ENCODE data around the gene NBAS.

NBAS gene

DNA sequence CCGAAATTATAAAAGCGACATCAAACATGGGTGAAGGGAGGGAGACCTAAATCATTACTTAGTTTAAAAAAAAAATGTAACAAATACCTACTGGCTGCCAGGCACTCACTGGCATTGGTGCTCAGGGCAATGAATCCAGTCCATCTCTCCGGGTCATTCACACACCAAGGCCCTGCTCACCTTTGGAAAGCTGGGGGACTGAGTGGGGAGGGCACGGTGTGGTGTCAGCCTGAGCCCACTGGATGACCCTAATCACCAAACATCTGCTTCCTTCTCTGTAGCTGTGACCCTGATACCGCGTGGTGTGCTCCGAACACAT lies 30.2 kb upstream of the NBAS start:
- no peak for DNase-seq (ENCODE audit: low read depth)

DNA sequence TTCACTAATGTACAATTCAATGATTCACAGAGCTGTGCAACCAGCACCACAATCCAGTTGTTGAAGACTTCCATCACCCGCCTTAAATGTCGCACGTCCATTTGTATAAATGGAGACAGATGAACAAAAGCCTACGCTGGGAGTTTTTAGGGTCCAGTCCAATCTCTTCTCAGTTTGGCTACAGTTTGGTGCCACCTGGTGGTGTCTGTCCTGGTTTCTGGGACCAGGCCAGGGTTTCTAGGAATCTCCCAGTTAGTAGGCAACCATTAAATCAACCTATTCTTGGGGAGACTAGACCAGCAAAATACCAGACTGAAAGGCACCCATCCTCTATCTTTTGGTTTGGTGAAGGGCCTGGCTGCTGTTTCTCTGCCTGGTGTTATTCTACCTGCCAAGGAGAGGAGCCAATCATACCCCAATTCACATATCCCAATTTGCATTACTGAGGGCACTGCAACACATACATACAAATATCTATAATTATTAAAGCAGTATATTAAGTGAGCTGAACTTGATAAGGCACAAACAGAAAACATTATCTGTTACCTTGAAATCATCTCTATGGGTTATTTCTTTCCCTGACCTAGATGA lies 27.3 kb upstream of the NBAS start:
- DNase-seq (ENCODE audit: low read depth) = peak; percentile 2

DNA sequence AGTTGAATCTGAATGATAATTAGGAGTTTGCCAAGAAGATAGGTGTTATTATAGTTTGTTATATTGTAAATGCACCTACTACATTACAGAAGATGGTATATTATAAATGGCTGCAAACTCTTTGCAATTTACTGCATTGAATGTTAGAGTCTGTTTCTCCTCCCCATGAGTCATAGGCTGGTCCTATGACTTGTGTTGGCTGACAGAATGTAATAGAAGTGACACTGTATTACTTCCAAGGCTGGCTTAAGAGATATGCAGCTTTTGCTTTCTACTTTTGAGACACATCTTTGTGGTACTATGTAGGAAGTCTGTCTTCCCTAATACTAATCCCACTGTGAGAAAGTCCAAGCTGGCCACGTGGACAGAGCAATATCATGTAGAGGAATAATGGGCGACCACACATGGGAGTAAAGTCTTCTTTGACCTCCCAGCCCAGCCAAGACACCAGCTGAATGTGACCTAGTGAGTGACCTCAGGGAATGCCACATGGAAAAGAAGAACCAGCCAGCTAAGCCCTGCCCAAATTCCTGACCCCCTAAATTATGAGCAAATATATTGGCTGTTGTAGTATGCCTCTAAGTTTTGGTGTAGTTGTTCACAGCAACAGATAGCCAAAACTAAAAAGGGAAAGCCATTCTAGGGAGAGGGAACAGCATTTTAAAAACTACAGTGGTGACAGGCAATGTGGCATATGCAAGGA lies 23.8 kb upstream of the NBAS start:
- no peak for DNase-seq (ENCODE audit: low read depth)

DNA sequence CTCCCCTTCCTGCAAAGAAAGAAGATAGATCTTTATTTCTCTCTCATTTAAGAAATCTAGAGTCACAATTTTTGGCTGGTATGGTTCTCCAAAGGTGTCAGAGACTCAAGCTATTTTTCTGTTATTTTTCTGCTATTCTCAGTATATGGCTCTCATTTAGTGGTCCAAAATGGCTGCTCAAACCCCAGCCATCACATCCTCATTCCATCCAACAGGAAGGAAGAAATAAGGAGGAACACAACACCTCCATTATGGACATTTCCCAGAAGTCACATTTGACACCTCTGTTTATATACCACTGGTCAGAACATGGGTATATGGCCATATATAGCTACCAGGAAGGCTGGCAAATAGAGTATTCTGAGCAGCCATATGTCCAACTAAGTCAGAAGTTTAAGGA lies 23.2 kb upstream of the NBAS start:
- DNase-seq (ENCODE audit: low read depth) = no peak

DNA sequence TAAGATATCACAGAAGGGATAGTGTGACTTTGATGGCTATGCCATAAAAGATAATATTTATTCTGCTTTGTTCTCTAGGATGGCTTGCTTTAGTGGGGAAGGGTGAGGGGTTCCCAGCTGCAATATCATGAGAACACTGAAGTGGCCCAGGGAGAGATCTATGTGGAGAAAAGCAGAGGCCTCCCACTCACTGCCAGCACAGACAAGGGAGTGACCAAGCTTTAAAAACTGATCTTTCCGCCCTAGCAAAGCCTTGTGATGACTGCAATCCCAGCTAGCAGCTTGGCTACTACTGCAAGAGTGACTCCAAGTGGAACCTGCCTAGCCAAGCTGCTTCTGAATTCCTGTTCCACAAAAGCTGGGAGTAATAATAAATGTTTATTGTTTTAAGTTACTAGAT lies 22.7 kb upstream of the NBAS start:
- DNase-seq (ENCODE audit: low read depth) = no peak

DNA sequence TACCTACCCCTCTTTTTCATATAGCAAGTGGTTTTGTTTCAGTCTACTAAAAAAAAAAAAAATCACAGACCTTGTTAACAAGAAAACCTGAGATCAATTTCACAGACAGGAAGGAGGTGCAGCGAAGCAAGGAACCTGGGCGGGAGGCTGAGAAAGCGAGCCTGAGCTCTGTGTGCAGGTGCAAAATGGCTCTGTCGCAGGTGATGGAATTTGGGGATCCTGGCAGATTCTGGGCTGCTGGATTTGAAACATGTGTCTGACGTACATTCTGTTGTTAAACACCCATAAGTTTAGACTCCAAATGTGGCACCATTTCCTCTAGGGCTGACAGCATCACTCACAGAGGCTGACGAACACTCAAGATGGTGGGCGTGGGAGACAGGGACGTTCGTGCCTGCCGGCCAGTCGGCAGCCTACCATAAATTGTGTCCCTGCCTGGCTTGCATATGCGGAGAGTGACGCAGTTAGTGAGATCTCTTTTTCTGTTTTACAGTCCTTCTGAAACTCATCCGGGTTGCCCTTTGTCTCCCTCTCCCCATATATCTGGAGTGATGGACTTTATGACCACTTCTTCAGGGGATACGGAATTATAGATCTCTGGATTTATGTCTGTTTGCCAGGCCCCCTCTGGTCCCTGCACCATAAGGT lies 21.7 kb upstream of the NBAS start:
- no peak for DNase-seq (ENCODE audit: low read depth)

DNA sequence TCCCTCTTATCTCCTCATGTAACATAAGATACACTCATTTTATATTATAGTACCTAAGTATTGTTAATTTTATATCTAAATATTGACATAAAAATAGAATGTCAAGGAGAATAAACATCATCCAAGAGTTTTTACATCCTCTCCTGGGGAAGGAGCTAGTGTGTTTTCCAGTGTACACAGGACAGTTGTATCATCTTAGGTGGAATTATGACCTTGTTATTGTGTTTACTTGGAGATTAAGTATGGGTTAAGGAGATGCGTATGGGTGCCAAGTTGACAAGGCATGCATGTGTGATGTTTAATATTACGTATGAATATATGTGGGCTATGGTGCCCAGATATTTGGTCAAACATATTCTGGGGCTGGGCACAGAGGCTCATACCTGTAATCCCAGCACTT lies 19.3 kb upstream of the NBAS start:
- no peak for DNase-seq (ENCODE audit: low read depth)

DNA sequence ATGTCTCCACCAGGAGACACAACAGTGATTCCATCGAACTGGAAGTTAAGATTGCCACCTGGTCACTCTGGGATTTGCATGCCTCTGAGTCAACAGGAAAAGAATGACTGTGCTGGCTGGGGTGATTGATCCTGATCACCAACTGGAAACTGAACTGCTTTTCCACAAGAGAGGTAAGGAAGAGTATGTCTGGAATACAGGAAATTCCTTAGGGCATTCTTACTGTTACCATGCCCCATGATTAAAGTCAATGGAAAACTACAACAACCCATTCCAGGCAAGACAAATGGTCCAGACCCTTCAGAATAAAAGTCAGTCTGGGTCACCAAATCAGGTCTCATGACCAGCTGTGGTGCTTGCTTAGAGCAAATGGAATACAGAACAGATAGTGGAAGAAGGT lies 18.5 kb upstream of the NBAS start:
- DNase-seq (ENCODE audit: low read depth) = no peak

DNA sequence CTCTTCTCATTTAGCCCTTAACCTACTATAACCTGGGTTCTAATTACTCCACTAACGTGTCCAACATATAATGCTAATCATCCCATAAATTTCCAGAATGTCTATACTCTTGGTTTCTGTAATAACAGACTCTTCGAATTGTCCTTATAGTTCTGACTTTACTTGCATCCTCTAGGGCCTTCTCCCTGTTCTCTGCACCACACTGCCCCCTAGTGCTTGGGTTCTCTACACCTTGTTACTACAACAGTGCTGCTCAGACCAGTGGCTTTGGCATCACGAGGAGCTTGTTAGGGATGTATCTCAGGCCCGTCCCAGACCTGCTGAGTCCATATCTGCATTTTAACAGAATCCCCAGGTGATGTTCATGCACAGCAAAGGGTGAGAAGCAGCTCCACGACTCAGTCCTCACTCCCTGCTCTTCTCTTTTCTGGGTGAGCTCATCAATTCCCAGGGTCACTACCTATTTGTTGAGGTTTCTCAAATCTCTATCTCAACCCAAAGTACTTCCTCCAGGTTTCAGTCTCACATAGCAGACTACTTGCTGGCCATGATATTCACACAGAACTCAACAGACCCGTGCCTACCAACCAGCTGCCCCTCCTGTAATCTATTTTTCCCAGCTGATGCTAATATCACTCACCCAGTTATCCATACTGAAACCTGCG lies 16.1 kb upstream of the NBAS start:
- DNase-seq (ENCODE audit: low read depth) = peak; percentile 83

DNA sequence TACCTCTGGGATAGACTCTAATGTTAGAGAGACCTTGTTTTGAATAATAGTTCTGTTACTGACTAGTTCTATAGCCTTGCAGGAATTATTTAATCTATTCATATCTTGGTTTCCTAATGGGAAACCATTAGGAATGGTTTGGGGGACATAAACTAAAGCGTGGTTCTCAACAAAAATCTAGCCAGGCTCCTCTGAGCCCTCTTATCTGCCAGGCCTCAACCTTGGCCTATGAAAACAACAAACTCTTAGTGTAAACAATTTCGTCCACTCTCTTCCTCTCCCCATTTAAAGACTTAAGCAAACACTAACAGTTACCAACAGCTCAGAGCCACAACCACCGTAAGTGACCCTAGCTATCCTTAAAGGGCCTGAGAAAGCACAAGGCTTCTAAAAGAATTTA lies 10.6 kb upstream of the NBAS start:
- no peak for DNase-seq (ENCODE audit: low read depth)

DNA sequence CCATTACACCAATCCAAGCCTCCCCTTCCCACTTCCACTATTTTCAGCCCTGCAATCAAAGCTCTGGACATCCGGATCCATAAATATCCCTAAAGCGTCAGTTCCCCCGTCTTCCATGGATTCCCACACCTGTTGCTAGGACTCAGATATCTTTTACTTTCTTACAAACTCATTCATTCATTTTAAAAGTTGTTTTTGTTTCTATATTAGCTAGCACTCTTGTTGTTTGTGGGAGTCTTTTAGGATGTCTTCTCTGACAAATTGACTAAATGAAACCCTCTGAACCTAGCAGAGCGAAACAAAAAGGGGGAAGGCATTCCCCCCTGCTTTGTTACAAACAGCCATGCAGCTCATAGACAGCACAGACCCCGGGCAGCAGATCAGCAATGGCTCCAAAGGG lies 9.0 kb upstream of the NBAS start:
- no peak for DNase-seq (ENCODE audit: low read depth)

DNA sequence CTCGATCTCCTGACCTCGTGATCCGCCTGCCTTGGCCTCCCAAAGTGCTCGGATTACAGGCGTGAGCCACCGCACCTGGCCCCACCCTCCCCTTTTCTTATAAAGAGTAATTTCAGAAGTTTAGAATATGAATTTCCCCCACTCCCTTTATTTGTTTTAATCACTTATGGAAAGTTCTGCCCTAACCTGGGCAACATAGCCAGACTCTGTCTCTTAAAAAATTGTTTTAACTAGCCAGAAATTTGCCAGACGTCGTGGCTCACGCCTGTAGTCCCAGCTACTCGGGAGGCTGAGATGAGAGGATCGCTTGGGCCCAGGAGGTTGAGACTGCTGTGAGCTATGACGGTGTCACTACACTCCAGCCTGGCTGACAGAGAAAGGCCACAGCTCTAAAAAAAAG lies 7.7 kb upstream of the NBAS start:
- no peak for DNase-seq (ENCODE audit: low read depth)

DNA sequence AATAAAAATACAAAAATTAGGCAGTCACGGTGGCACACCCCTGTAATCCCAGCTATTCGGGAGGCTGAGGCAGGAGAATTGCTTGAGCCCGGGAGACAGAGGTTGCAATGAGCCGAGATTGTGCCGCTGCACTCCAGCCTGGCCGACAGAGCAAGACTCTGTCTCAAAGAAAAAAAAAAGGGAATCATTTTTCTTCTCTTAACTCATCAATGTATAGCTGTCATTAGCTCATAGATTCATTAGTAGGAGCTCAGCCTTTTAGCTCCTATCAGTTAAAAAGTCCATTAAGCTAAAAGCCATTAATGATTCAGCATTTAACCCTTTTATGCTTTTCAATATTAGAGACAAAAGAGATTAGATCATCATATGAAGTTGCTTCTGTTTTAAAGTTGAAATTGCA lies 5.8 kb upstream of the NBAS start:
- DNase-seq (ENCODE audit: low read depth) = no peak

DNA sequence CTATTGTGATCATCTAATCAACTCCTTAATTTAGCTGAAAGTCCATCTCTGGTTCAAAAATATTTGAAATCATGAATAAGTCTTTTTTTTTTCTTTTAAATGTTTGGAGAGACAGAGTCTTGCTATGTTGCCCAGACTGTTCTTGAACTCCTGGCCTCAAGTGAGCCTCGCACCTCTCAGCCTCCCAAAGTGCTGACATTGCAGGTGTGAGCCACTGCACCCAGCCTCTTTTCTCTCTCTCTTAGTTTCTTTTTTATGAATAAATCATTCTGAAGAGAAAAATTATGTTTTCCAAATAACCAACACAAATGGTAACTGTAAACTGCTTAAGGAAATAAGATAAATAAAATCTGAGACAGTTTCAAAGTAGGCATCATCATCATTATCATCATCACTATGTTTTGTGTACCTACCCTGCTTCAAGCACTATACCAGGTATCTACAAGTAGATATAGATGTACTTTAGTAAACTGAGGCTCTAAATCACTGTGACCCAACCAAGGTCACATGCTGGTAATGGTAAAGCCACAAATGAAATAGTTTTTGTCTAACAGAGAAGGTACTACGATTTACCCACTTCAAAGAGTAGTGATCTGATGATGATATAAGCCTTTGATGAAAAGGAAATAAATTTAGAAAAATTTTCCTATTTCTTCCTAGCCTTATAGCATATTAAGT lies 5.0 kb upstream of the NBAS start:
- no peak for DNase-seq (ENCODE audit: low read depth)

DNA sequence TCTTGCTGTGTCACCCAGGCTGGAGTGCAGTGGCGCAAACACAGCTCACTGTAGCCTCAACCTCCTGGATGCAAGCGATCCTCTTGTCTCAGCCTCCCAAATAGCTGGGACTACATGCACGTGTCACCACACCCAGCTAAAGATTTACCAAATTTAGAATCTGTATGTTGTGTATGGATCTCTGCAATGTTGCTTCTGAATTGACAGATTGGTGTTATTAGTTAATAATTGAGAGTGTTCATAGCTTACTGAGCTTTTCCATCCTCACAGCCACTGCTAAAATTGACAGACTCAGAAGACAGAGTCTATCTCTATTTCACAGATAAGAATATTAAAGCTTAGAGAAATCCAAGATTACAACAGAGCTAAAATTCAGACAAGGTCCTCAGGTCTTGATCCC lies 4.3 kb upstream of the NBAS start:
- no peak for DNase-seq (ENCODE audit: low read depth)

DNA sequence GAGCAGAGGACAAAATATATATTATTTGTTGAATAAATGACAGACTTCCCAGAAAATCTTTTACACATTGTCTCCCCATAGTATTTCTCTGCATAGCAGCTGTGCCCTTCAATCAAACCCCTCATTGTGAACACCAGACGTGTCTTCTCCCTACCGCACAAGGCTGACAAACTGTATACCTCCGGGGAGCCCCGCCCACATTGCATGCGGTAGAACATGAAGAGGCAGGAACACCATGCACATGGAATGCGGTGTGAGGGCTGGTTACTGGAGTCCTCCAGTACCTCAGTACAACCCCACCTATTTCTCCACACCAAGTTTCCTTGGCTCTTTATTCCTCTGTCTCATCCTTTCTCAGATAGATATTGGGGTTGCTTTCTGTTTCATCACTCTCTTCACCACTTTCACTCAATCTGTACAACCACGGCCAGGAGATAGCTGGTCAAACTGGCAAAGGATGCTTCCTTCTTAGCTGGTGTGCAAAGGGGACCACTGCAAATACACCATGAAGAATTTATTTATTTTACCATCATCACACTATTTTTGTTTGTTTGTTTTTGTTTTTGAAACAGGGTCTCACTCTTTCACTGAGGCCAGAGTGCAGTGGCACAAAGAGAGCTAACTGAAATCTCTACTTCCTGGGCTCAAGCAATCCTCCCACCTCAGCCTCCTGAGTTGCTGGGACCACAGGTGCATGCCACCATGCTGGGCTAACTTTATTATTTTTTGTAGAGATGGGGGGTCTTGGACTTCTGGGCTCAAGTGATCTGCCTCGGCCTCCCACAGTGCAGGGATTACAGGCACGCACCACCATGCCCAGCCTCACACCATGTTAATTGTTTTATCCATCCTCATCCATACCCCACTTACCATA lies 2.3 kb upstream of the NBAS start:
- no peak for DNase-seq (ENCODE audit: low read depth)

DNA sequence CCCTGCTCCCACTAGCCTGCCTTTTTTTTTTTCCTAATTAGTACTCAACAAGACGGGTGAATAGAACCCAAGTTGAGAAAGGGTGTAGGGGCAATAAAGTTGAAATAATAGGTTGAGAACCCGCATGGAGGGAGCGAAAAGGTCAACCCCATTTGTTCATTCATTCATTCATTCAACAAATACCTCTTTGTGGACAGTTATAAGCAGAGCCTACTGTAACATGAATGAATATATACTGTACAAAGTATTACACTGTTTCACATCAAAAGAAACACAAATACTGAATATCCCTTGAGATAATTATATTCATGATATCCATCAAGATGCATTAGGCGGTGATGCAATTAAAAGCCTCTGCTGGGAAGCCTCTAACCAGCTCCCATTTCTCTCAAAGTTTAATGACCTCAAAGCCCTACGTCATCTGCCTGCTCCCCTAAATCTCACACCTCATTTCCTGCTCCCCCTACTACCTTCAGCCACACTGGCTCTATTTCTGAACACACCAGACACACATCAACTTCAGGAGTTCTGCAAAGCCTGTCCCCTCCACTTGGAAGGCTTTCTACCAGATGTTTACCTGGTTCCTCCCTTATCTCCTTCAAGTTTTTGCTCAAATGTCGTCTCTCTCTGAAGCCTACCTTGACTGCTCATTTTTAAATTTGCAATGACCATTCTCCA lies 1.4 kb upstream of the NBAS start:
- no peak for DNase-seq (ENCODE audit: low read depth)

DNA sequence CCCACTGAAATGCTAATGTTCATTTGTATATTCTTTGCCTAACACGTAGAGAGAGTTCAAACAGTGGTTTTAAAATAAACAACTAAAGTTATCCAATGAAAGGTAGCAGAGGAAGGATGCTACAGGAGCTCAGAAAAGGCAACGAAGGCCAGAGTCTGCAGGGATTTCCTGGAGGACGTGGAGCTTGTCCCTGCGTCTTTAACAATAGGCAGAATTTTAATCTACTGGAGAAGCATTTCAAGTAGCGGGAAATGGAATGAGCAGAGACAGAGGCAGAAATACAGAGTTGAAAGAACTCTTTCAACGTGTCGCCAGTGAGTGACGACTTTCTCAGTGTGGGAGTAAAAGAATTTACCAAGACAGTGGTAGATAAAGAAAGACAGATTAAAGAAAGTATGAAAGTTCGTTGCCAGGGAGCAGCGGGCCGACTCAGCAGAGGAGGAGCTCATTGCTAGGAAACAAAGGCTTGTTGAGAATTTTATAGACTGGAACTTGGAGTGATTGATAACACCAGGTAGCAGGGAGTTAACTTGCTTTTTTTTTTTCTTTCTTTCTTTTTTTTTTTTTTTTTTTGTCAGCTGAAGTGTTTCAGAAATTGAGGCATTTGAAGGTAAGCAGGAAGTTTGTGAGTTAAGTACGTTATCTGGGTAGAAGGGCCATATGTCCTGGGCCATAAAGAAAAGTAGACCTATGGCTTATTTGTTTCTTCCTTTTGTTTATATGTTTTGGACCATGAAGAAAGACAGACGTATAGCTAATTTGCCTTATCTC lies 625 bp upstream of the NBAS start:
- DNase-seq (ENCODE audit: low read depth) = no peak

DNA sequence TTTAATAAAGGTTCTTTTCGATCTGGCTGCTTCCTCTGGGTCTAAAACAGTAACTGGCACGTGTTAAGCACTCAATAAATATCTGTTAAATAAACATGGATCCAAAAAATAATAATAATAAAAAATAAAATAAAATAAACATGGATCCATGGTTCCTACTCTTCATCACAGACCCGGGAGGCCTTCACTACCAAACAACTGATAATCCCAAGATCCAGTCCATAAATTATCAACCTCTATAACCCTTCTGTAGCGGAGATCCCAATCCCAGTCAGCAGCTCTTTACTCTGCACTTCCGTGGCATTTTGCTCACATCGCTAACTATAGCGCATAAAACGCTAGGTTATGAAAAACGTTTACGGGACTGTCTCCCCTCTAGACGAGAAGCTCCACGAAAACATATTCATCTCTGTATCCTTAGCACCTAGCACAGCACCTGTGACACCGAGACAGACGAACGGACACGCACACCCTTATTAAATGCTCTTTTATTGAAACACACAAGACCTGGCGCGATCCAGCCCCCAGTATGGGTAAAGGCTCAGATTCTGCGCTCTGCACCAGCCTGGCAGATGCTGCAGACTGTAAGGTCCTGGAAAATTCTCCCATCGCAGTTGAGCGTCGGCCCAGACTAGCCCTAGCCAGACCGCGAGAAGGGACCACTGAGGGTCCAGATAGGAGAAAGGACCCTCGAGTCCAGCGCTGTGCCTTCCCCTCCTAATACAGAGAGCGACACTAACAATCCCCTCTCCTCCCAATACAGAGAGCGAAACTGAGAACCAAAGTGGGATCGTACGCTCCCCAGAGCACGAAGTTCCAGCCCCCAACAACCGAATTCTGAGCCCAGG lies 770 bp downstream of the NBAS start:
- DNase-seq (ENCODE audit: low read depth) = no peak
